SK-N-SH (cell line): Measurements from ENCODE around the gene JMJD1C.

Experiments used
- CTCF ChIP-seq: fragments of 200-600 bp; sonication (generic); IDR thresholded peaks from 2 replicates; pipeline ENCODE4 v1.6.1; 2017; ENCODE audit warnings: antibody characterized with exemption, mild to moderate bottlenecking, moderate library complexity
- ELF1 ChIP-seq: IDR thresholded peaks from 2 replicates; pipeline ENCODE4 v1.4.0; 2012
- EP300 ChIP-seq, 2 experiments: IDR thresholded peaks; 2 replicates each; pipeline versions ENCODE4 v1.4.0 to v1.6.1; 2012; ENCODE audit warnings: borderline replicate concordance in 1 of 2, low read depth in 1 of 2, low read length in 1 of 2
- MXI1 ChIP-seq: IDR thresholded peaks from 2 replicates; pipeline ENCODE4 v1.6.1; 2012; ENCODE audit warnings: mild to moderate bottlenecking, low read depth, low read length, improper control_type of control experiment
- POLR2AphosphoS5 ChIP-seq: IDR thresholded peaks from 2 replicates; pipeline ENCODE4 v1.6.1; 2012; ENCODE audit warnings: low read depth, low read length
- RAD21 ChIP-seq: IDR thresholded peaks from 2 replicates; pipeline ENCODE4 v1.6.1; 2012; ENCODE audit warnings: mild to moderate bottlenecking, low read length
- YY1 ChIP-seq: IDR thresholded peaks from 2 replicates; pipeline ENCODE4 v1.4.0; 2012; ENCODE audit warnings: low read depth, mild to moderate bottlenecking

- TF ChIP-seq CTCF, result no peak
- TF ChIP-seq ELF1, result no peak
- TF ChIP-seq EP300 (IDR thresholded peaks at IDR 0.05; ENCODE audit: borderline replicate concordance in 1 of 2, low read depth in 1 of 2, low read length in 1 of 2), result no peak
- TF ChIP-seq POLR2AphosphoS5, result no peak
- no peak for TF ChIP-seq RAD21
- TF ChIP-seq YY1, result no peak
- no peak for TF ChIP-seq MXI1
Observed at GRCh38 chr10:63421591-63421990, 44.2 kb downstream of the JMJD1C start.
